ENCODE measurements around the gene KSR2. TPM values are rescaled to one million over a fixed set of nuclear protein-coding genes. Genes with fewer than 3 reads are reported as not detected.

The KSR2 gene
- total RNA-seq, 2 donors from 2014 or later: 0.07 to 0.08 TPM

- TF ChIP-seq CTCF (IDR thresholded peaks at IDR 0.05): no peak
- Histone ChIP-seq H3K36me3 (no peaks in the 10 kb centered on the region), H3K4me3 (no peak overlapping the region), H3K9me3 (peaks cover 0 to 11% of the 10 kb centered on the region in 2 donors), H3K4me1 (no peaks in the 10 kb centered on the region), H3K27ac (no peak overlapping the region), H3K27me3 (no peaks in the 10 kb centered on the region)
- no peak for DNase-seq (ENCODE audit: low spot score)
Measured at GRCh38 chr12:117467588-117467987, 501.2 kb downstream of the KSR2 start.

DNA sequence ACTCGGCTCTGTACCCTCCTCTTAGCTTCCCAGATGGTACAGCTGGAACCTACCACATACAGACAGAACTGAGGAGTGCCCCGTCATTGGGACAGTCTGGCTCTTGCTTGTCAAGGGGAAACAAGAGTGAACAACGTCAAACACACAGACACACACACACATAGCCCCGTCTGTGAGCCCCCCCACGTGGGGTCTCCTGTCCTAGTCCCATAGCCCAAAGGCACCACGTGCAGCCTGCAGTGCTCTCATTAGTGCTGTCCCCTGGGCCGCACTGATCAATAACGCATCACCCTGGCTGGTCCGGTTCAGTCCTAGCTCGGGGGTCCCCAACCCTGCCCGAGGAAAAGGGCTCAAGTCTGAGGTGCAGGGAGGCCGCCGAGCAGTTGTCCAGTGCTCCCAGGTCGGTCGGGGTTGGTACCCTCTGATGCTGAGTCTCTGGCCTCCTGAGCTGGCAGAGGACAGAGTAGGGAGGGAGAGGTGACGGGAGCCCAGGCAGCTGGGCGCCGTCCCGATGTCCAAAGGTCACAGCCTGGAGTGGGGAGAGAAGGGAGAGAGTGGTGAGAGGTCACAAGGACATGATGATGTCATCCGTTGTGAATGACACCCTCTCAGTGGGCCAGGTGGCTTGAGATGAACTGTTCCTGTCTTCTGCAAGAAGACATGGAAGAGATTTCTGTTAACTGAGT is 502.0 kb downstream of the KSR2 start:
- no peak for TF ChIP-seq CTCF (IDR thresholded peaks at IDR 0.05)
- Histone ChIP-seq H3K36me3 (no peaks in the 10 kb centered on the region), H3K4me3 (no peak overlapping the region), H3K4me1 (no peaks in the 10 kb centered on the region), H3K27ac (no peak overlapping the region), H3K9me3 (peaks cover 0 to 11% of the 10 kb centered on the region in 2 donors), H3K27me3 (no peaks in the 10 kb centered on the region)
- DNase-seq (ENCODE audit: low spot score): no peak

DNA sequence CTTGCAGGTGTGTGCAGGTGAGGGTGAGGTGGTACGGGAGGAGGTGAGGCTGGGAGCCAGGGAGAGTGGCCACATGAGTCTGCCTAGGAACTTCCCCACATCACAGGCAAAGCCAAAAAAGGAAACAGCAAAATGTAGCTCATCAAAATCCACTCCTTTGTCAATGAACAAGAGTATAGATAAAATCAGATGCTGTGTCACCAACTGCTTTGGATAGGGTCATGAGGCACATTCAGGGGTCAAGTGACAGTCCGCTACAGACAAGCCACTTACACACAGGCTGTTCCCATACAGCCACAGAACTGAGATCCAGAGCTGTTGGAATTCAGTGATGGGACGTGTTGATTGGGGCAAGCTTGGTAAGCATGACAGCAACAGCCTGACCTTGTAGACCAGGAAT is 507.1 kb downstream of the KSR2 start:
- no peak for DNase-seq (ENCODE audit: low spot score)
- Histone ChIP-seq H3K27ac (no peak overlapping the region), H3K4me1 (no peaks in the 10 kb centered on the region), H3K4me3 (no peak overlapping the region), H3K9me3 (no peaks in the 10 kb centered on the region), H3K36me3 (no peaks in the 10 kb centered on the region), H3K27me3 (no peaks in the 10 kb centered on the region)
- TF ChIP-seq CTCF (IDR thresholded peaks at IDR 0.05): no peak

- no peak for TF ChIP-seq CTCF (IDR thresholded peaks at IDR 0.05)
- no peaks in the 10 kb centered on the region for H3K36me3 ChIP-seq
Measured at GRCh38 chr12:117459229-117459628, 509.6 kb downstream of the KSR2 start.

DNA sequence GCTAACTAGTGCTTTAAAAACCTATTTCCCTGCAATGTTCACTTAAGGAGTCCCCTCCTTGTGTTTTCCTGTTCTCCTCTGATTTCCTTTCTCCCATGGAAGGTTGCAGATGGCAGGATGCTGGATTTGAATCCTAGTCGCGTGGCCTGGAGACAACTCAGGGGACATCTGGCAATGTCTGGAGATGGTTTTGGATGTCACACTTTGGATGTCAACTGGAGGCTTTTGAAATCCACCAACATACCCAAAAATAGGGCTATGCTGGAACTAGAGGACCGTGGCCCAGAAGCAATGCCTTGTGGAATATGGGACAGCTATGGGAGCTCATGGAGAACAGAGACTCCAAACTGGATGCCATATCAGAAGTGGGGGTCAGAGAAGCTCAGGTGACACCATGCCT is 511.6 kb downstream of the KSR2 start:
- Histone ChIP-seq H3K4me3 (no peak overlapping the region), H3K9me3 (no peaks in the 10 kb centered on the region), H3K27me3 (no peaks in the 10 kb centered on the region), H3K4me1 (no peaks in the 10 kb centered on the region), H3K36me3 (no peaks in the 10 kb centered on the region), H3K27ac (no peak overlapping the region)
- DNase-seq (ENCODE audit: low spot score): no peak
- no peak for TF ChIP-seq CTCF (IDR thresholded peaks at IDR 0.05)

More at GRCh38 chr12:117459229-117459628, 509.6 kb downstream of the KSR2 start:
- Histone ChIP-seq H3K27ac (no peak overlapping the region), H3K27me3 (no peaks in the 10 kb centered on the region), H3K4me3 (no peak overlapping the region), H3K9me3 (no peaks in the 10 kb centered on the region), H3K4me1 (no peaks in the 10 kb centered on the region)
- DNase-seq (ENCODE audit: low spot score): no peak

GRCh38 chr12:117456076-117456475 is 512.7 kb downstream of the KSR2 start:
- H3K9me3 ChIP-seq: no peaks in the 10 kb centered on the region
- no peak for DNase-seq (ENCODE audit: low spot score)
- no peak overlapping the region for H3K27ac ChIP-seq
- H3K36me3 ChIP-seq: no peaks in the 10 kb centered on the region
- no peak overlapping the region for H3K4me3 ChIP-seq
- H3K4me1 ChIP-seq: no peaks in the 10 kb centered on the region
- H3K27me3 ChIP-seq: no peaks in the 10 kb centered on the region
- no peak for TF ChIP-seq CTCF (IDR thresholded peaks at IDR 0.05)

Measured in right atrium auricular region (tissue), 2 donors.